Activated T-cell treated with anti-CD3 and anti-CD28 coated beads, Interleukin-2, amount 50 U/mL, for 24 hours (primary cell): ENCODE results near the gene SOWAHC.
"Not testable (repeated sequence)": the region's sequence is repeated elsewhere in the genome, so short reads cannot be mapped to it uniquely, and the experiment has no call there.

ENCODE experiments used
- DNase-seq: peaks from one replicate; pipeline ENCODE4 v3.0.0-alpha.2; 2020
- H3K27ac Mint-ChIP-seq: 2 replicates; pipeline ENCODE4 v1.8.0; 2020; ENCODE audit warnings: mild to moderate bottlenecking, mixed read lengths
- H3K27me3 Mint-ChIP-seq: 2 replicates; pipeline ENCODE4 v1.8.0; 2020; ENCODE audit warnings: mixed read lengths
- H3K36me3 Mint-ChIP-seq: 2 replicates; pipeline ENCODE4 v1.8.0; 2020; ENCODE audit warnings: low read depth, mixed read lengths
- H3K4me1 Mint-ChIP-seq: 2 replicates; pipeline ENCODE4 v1.8.0; 2020; ENCODE audit warnings: low read depth, mixed read lengths
- H3K4me3 Mint-ChIP-seq: 2 replicates; pipeline ENCODE4 v1.8.0; 2020; ENCODE audit warnings: mild to moderate bottlenecking, moderate library complexity, mixed read lengths
- H3K9me3 Mint-ChIP-seq: 2 replicates; pipeline ENCODE4 v1.8.0; 2020; ENCODE audit warnings: mixed read lengths

Gene SOWAHC, protein sequence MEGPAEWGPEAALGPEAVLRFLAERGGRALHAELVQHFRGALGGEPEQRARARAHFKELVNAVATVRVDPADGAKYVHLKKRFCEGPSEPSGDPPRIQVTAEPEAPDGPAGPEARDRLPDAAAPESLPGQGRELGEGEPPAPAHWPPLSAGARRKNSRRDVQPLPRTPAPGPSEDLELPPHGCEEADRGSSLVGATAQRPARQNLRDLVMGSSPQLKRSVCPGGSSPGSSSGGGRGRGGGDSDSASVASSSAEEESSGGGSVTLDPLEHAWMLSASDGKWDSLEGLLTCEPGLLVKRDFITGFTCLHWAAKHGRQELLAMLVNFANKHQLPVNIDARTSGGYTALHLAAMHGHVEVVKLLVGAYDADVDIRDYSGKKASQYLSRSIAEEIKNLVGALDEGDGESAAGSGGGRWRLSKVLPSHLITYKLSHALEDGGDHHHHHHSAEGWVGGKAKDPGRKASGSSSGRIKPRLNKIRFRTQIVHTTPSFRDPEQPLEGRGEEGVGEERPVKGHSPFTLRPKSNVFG

GRCh38 chr2:109613922-109614714, at the start of gene SOWAHC, which contains the start of gene SEPTIN10:
SOWAHC (plus strand) TSS chr2:109614364; CDS start chr2:109614490, 126 bp downstream.
SEPTIN10 (minus strand) TSS chr2:109613966; CDS start chr2:109613827, 139 bp downstream.
- Mint-ChIP-seq H3K4me1 (peaks cover 20% of the 10 kb centered on the region), H3K4me3 (peak within 1 kb of the TSS; percentile 81), H3K27me3 (peaks cover 84% of the 10 kb centered on the region), H3K27ac (peak within 1 kb of the TSS; percentile 73), H3K9me3 (no peaks in the 10 kb centered on the region), H3K36me3 (no peaks in the 10 kb centered on the region)
- peak; percentile 86 for DNase-seq

- H3K27me3 Mint-ChIP-seq: peaks cover 8% of the 10 kb centered on the region
- H3K9me3 Mint-ChIP-seq: no peaks in the 10 kb centered on the region
- DNase-seq: no peak
- no peaks in the 10 kb centered on the region for H3K36me3 Mint-ChIP-seq
- H3K27ac Mint-ChIP-seq: no peak overlapping the region
- H3K4me1 Mint-ChIP-seq: no peaks in the 10 kb centered on the region
- H3K4me3 Mint-ChIP-seq: no peak overlapping the region
Observed at GRCh38 chr2:109575373-109575772, 38.8 kb upstream of the SOWAHC start.

GRCh38 chr2:109577630-109578029, 36.5 kb upstream of the SOWAHC start:
- H3K4me3 Mint-ChIP-seq, H3K36me3 Mint-ChIP-seq, DNase-seq, H3K27ac Mint-ChIP-seq, H3K27me3 Mint-ChIP-seq, H3K4me1 Mint-ChIP-seq, H3K9me3 Mint-ChIP-seq: not testable (repeated sequence)

GRCh38 chr2:109582928-109583895, 31.0 kb upstream of the SOWAHC start:
- Mint-ChIP-seq H3K27ac (no peak overlapping the region), H3K4me1 (no peaks in the 10 kb centered on the region), H3K9me3 (no peaks in the 10 kb centered on the region), H3K27me3 (peaks cover 3% of the 10 kb centered on the region), H3K36me3 (no peaks in the 10 kb centered on the region), H3K4me3 (no peak overlapping the region)
- no peak for DNase-seq

GRCh38 chr2:109586687-109587086, 27.5 kb upstream of the SOWAHC start:
- no peaks in the 10 kb centered on the region for H3K36me3 Mint-ChIP-seq
- no peaks in the 10 kb centered on the region for H3K27me3 Mint-ChIP-seq
- no peaks in the 10 kb centered on the region for H3K4me1 Mint-ChIP-seq
- no peak overlapping the region for H3K4me3 Mint-ChIP-seq
- no peak for DNase-seq
- H3K27ac Mint-ChIP-seq: no peak overlapping the region
- H3K9me3 Mint-ChIP-seq: no peaks in the 10 kb centered on the region

DNA sequence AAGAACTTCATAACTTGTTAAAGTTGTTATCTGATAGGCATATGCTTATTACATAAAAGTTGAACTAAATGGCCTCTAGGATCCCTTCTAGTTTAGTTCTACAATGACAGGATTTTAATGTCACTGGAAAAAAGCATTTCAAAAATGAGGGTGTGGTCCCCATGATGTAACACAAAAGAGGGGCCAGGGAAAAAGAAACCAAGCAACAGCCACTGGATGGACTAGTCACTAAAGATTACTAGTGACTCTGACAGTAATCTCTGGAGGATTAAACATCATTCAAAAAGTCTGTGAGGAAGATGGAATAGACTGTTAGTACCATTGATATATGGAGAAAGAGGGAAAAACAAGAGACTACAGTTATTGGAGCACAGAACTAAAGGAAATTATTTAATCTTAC, 23.0 kb upstream of the SOWAHC start:
- DNase-seq: no peak
- no peak overlapping the region for H3K27ac Mint-ChIP-seq
- no peaks in the 10 kb centered on the region for H3K36me3 Mint-ChIP-seq
- H3K4me1 Mint-ChIP-seq: no peaks in the 10 kb centered on the region
- no peaks in the 10 kb centered on the region for H3K9me3 Mint-ChIP-seq
- no peak overlapping the region for H3K4me3 Mint-ChIP-seq
- no peaks in the 10 kb centered on the region for H3K27me3 Mint-ChIP-seq

DNA sequence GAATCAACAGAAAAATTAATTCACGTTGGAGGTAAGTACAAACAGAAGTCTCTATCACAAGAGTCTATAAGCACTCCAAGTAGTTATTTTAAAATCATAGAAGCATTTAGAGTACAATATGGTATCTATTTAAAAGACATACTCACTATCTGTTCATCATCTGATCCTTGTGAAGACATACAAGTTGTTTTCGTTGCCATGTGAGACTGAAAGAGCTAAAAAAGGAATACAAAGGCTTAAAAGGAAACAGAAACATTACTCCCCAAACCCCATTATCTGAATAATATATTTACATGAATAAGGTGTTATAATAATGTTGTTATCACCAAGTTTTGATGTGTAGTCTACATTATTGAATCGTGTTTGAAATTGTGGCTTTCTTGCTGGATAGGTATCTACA, 21.3 kb upstream of the SOWAHC start:
- no peak overlapping the region for H3K27ac Mint-ChIP-seq
- no peaks in the 10 kb centered on the region for H3K9me3 Mint-ChIP-seq
- no peaks in the 10 kb centered on the region for H3K36me3 Mint-ChIP-seq
- H3K4me1 Mint-ChIP-seq: no peaks in the 10 kb centered on the region
- no peak for DNase-seq
- H3K27me3 Mint-ChIP-seq: no peaks in the 10 kb centered on the region
- no peak overlapping the region for H3K4me3 Mint-ChIP-seq

DNA sequence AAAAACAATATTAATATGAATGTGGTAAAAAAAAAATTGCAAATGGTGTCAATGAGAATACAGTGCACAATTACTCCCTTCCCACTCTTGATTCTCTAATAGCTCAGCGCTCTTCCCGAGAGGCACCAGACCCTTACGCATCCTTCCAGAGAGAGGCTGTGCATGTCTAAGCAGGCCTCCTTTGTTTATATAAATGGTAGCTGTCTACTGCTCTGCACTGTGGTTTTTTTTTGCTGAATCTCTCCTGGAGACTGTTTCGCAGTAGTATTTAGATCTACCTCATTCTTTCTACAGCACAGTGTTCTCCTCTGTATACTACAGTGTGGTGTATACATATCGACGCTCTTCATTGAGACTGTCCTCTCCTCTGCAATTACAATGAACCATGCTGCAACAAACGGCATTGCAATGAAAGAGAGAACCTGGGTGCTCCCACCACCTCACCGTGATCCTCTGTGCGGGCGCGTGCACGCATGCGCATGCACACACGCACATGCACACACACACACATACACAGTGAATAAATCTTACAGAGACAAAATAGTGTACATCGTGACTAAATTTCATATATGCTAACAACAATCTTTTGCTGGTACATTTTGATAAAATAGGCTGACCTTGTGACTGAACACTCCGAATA, 19.8 kb upstream of the SOWAHC start:
- Mint-ChIP-seq H3K4me1 (no peaks in the 10 kb centered on the region), H3K36me3 (no peaks in the 10 kb centered on the region), H3K27me3 (no peaks in the 10 kb centered on the region), H3K4me3 (no peak overlapping the region), H3K9me3 (no peaks in the 10 kb centered on the region), H3K27ac (no peak overlapping the region)
- DNase-seq: no peak

DNA sequence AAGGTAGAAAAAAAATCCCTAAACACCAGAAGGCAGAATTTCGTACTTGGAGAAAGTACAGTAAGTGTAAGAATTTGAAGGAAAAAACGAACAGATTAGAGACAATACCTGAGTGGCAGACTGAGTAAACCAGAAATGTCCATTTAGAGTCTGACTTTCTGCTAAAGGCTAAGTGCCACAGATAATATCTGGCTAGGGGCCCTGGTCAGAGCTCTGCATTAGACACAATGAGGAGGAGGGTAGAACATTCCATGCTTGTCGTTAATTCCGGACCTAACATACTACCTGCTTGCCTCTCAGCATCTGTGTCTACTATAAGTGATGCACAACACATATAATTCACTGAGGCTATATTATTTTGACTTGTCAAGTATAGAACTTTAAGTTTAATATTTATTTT, 18.5 kb upstream of the SOWAHC start:
- no peaks in the 10 kb centered on the region for H3K9me3 Mint-ChIP-seq
- no peaks in the 10 kb centered on the region for H3K36me3 Mint-ChIP-seq
- H3K4me3 Mint-ChIP-seq: no peak overlapping the region
- peaks cover 8% of the 10 kb centered on the region for H3K27me3 Mint-ChIP-seq
- H3K27ac Mint-ChIP-seq: no peak overlapping the region
- no peaks in the 10 kb centered on the region for H3K4me1 Mint-ChIP-seq
- no peak for DNase-seq

- H3K27me3 Mint-ChIP-seq: peaks cover 23% of the 10 kb centered on the region
- no peaks in the 10 kb centered on the region for H3K9me3 Mint-ChIP-seq
- no peak overlapping the region for H3K4me3 Mint-ChIP-seq
Observed at GRCh38 chr2:109597283-109597682, 16.9 kb upstream of the SOWAHC start.

DNA sequence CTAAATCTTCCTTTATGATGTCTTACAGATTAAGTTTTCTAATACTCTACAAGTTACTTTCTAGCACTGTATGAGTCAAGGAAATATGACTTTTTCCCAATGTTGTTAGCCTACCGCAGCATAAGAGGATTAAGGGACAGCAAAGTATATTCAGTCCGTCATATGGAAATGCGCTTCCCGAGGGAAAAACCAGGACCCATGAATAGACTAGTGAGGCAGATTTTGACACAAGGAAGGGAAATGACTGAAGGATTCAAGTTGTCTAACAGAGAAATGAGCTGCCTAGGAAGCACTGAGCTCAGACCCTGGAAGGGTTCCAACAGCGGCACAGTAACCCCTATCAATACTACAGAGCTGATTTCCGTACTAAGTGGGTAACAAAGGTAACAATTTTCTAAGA, 12.4 kb upstream of the SOWAHC start:
- Mint-ChIP-seq H3K36me3 (no peaks in the 10 kb centered on the region), H3K4me1 (no peaks in the 10 kb centered on the region), H3K27ac (no peak overlapping the region), H3K27me3 (peaks cover 42% of the 10 kb centered on the region), H3K9me3 (no peaks in the 10 kb centered on the region), H3K4me3 (no peak overlapping the region)
- DNase-seq: no peak

More at GRCh38 chr2:109597283-109597682, 16.9 kb upstream of the SOWAHC start:
- no peak overlapping the region for H3K27ac Mint-ChIP-seq
- H3K4me1 Mint-ChIP-seq: no peaks in the 10 kb centered on the region
- no peak for DNase-seq
- no peaks in the 10 kb centered on the region for H3K36me3 Mint-ChIP-seq

DNA sequence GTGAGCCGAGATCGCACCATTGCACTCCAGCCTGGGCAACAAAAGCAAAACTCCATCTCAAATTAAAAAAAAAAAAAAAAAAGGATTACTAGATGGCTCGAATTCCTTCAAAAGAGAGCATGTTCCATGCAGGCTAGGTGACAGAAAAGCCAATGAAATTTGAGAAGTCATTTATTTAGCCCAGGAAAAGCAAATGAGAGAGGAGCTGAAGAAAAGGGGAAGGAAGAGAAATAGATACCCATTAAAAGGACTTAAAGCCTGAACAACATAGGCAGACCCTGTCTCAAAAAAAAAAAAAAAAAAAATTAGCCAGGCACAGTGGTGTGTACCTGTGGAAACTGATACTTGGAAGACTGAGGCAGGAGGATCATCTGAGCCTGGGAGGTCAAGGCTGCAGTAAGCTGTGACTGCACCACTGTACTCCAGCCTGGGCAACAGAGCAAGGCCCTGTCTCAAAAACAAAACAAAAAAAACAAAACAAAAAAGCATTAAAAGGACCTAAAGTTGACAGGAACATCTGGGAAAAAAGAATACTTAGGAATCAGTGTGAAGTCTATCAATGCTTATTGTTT, 11.5 kb upstream of the SOWAHC start:
- DNase-seq: no peak
- Mint-ChIP-seq H3K4me1 (no peaks in the 10 kb centered on the region), H3K36me3 (no peaks in the 10 kb centered on the region), H3K4me3 (no peak overlapping the region), H3K27ac (no peak overlapping the region), H3K27me3 (peaks cover 49% of the 10 kb centered on the region), H3K9me3 (no peaks in the 10 kb centered on the region)

DNA sequence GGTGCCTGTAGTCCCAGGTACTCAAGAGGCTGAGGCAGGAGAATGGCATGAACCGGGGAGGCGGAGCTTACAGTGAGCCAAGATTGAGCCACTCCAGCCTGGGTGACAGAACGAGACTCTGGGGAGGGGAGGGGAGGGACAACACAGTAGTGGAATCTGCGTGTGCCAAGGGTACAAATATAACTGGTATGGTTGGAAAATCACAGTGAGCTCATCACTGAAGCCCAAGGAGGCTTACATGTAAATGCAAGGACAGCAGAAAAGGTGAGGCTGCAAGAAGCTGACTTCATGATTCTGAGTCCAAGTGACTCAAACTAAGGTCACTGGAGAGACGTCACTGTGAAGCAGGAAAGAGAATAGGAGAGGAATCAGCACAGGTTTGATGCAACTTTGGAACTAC, 9.6 kb upstream of the SOWAHC start:
- peaks cover 64% of the 10 kb centered on the region for H3K27me3 Mint-ChIP-seq
- no peaks in the 10 kb centered on the region for H3K36me3 Mint-ChIP-seq
- DNase-seq: no peak
- H3K4me3 Mint-ChIP-seq: no peak overlapping the region
- peaks cover 5% of the 10 kb centered on the region for H3K4me1 Mint-ChIP-seq
- no peak overlapping the region for H3K27ac Mint-ChIP-seq
- no peaks in the 10 kb centered on the region for H3K9me3 Mint-ChIP-seq
